Psoas muscle (tissue), 8 donors: ENCODE measurements around the gene PTK6. TPM values are rescaled to one million over a fixed set of nuclear protein-coding genes. Genes with fewer than 3 reads are reported as not detected.

Experiments
- ATAC-seq, 4 donors: fragments of 200-7000 bp; cut with Tn5 transposase; one replicate each; pipeline ENCODE4 v1.9.1; 2020; ENCODE audit warnings: moderate library complexity in 3 of 4, mild to moderate bottlenecking in 2 of 4
- DNase-seq, 2 donors: peaks; one replicate each; pipeline ENCODE4 v3.0.0-alpha.2; 2020
- H3K27ac ChIP-seq: fragments of 200-600 bp; one replicate; pipeline ENCODE4 v1.8.0; 2022
- H3K27me3 ChIP-seq, 3 donors: fragments of 200-600 bp in 1 of 3; one replicate each; pipeline versions ENCODE4 v1.6.1 to v1.8.0; 2013 to 2022; ENCODE audit warnings: low read length in 2 of 3, mild to moderate bottlenecking in 2 of 3, moderate library complexity in 1 of 3; ENCODE audit not compliant: insufficient read depth in 3 of 3
- H3K36me3 ChIP-seq, 2 donors: fragments of 200-600 bp in 1 of 2; one replicate each; pipeline versions ENCODE4 v1.6.1 to v1.8.0; 2013 to 2022; ENCODE audit warnings: low read depth in 1 of 2, mild to moderate bottlenecking in 1 of 2, moderate library complexity in 1 of 2; ENCODE audit not compliant: insufficient read depth in 1 of 2
- H3K4me1 ChIP-seq: fragments of 200-600 bp; one replicate; pipeline ENCODE4 v1.8.0; 2022
- H3K4me3 ChIP-seq: fragments of 200-600 bp; one replicate; pipeline ENCODE4 v1.8.0; 2022; ENCODE audit warnings: mild to moderate bottlenecking
- H3K9me3 ChIP-seq: fragments of 200-600 bp; one replicate; pipeline ENCODE4 v1.8.0; 2022
- WGBS, 3 donors: extraction: QIAGEN DNeasy Blood & Tissue Kit; methylation state at CpG; one replicate each; pipeline versions ENCODE4 v1.1.6 to v1.1.7; 2013; 5-methylcytosine and 5-hydroxymethylcytosine counted together
- intact Hi-C, 2 donors: fragments of 100-400 bp; cut with DNase I; formaldehyde crosslinking; loops; one replicate each; pipeline versions ENCODE4 v1.11.0 to v1.14.2; 2022
- polyA plus RNA-seq, 3 donors: library from polyadenylated mRNA; stranded (reverse); fragments of 200-250 nt; gene quantifications; one replicate each; pipeline ENCODE4 v1.2.3, GENCODE V29; 2013
- total RNA-seq, 4 donors: library from RNA; stranded (reverse); fragmentation: NEBNext Ultra II Directional in 2 of 4; extraction: Animal tissue kit (Norgen Biotek cat#: 25700) in 2 of 4; gene quantifications; one replicate each; pipeline versions ENCODE4 v1.2.1 to v1.2.4, GENCODE V29; 2021 to 2023
- TF ChIP-seq, protein P1 (sequence below): fragments of 200-600 bp; IDR thresholded peaks from one replicate; pipeline ENCODE4 v1.8.0; 2022; ENCODE audit warnings: antibody characterized with exemption
- donor health status: healthy with polysubstance abuse.
- donor health status: DM: no; HTN: no; CAD: no; lungs with moderate emphysema.
- donor health status: Bipolar disorder and iron deficiency.
- donor health status: healthy.
- donor health status: DM: yes; HTN: yes; CAD: no.
- donor health status: DM: no; HTN: no; CAD: no.
- donor health status: DM: no; HTN: no; CAD: no.
- donor health status: DM: yes; HTN: yes; CAD: no.

PTK6 gene
- total and polyA plus RNA-seq, 7 donors = 0.04 to 0.06 (median 0.04) TPM; not detected in 4

DNA sequence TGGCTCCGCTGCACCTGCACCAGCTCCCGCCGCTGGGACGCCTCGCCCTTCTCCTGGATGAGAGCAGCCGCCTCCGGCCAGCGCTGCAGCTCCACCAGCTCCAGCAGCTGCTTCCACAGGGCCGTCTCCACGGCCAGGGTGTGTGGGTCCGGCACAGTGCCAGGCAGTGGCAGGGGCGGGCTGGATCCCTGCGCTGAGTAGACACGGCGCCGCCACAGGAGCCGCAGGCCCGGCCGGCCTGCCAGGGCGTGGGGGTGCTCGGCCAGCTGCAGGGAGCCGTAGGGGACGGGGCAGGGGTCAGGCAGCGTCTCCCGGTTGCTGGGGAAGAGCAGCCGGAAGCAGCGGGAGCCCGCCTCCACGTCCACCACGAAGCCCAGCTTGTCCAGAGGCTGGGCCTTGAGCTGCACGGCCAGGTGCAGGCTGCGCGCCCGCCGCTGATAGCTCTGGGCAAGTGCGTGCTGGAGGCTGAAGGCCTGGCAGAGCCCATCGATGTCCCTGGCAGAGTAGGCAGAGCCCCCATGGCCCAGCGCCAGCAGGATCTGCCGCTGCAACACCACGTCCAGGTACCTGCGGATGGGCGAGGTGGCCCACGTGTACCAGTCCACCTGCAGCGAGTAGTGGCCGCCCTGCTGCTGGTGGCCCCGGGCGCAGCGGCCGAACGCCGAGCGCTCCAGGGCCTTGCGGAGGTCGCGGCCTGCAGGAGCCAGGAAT, 26.2 kb upstream of the PTK6 start:
- H3K9me3 ChIP-seq = no peaks in the 10 kb centered on the region
- TF ChIP-seq, protein P1, sequence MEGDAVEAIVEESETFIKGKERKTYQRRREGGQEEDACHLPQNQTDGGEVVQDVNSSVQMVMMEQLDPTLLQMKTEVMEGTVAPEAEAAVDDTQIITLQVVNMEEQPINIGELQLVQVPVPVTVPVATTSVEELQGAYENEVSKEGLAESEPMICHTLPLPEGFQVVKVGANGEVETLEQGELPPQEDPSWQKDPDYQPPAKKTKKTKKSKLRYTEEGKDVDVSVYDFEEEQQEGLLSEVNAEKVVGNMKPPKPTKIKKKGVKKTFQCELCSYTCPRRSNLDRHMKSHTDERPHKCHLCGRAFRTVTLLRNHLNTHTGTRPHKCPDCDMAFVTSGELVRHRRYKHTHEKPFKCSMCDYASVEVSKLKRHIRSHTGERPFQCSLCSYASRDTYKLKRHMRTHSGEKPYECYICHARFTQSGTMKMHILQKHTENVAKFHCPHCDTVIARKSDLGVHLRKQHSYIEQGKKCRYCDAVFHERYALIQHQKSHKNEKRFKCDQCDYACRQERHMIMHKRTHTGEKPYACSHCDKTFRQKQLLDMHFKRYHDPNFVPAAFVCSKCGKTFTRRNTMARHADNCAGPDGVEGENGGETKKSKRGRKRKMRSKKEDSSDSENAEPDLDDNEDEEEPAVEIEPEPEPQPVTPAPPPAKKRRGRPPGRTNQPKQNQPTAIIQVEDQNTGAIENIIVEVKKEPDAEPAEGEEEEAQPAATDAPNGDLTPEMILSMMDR = no peak
- no peak overlapping the region for H3K27ac ChIP-seq
- DNase-seq (no peak), ATAC-seq (no peak)
- peaks cover 0 to 18% of the 10 kb centered on the region in 2 donors for H3K36me3 ChIP-seq
- H3K4me3 ChIP-seq = no peak overlapping the region
- WGBS, 3 donors = 92 to 94% (median 93%) methylated on average over 43 to 55 of the region's 55 CpGs
- peaks cover 0 to 5% (median 0%) of the 10 kb centered on the region in 3 donors for H3K27me3 ChIP-seq
- no peaks in the 10 kb centered on the region for H3K4me1 ChIP-seq
- intact Hi-C loops = no loop called here

DNA sequence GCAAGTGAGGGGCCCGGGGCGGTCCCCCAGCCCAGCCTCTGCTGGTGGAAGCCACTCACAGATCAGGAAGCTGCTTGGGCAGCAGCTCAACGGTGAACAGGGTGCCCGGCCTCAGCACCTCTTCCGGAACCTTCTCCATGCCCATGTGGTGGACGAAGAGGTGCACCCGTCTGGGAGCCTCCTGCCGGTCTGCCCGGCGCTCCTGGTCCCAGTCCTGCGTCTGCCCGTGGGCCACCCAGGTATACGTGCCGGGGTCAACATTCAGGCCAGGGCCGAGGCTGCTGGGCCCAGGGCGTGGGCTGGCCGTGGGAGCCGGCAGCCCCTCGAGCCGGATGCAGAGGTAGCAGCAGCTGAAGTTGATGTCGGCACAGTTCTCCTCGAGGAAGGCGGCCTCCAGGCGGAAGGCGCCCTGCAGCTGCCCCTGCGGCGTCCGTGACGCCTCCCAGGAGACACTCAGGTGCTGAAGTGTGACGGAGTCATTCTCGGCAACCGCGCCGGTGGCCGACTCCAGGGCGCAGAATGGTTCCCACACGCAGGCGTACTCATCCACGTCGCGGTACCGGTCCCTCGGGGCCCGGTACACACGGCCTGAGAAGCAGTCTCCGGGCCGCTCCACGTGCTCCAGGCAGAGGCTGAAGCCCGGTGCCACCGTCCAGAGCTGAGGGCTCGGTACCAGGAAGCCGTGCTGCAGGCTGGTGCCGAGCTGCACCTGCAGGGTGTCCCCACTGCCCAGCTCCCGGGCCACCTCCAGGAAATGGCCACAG, 25.5 kb upstream of the PTK6 start:
- Histone ChIP-seq H3K4me3 (no peak overlapping the region), H3K36me3 (peaks cover 0 to 18% of the 10 kb centered on the region in 2 donors), H3K27ac (no peak overlapping the region), H3K27me3 (no peaks in the 10 kb centered on the region), H3K9me3 (no peaks in the 10 kb centered on the region), H3K4me1 (no peaks in the 10 kb centered on the region)
- DNase-seq (no peak), ATAC-seq (no peak)
- TF ChIP-seq, protein P1 = no peak
- intact Hi-C loops = no loop called here
- WGBS, 3 donors = 91 to 95% (median 92%) methylated on average over 46 to 54 of the region's 54 CpGs

DNA sequence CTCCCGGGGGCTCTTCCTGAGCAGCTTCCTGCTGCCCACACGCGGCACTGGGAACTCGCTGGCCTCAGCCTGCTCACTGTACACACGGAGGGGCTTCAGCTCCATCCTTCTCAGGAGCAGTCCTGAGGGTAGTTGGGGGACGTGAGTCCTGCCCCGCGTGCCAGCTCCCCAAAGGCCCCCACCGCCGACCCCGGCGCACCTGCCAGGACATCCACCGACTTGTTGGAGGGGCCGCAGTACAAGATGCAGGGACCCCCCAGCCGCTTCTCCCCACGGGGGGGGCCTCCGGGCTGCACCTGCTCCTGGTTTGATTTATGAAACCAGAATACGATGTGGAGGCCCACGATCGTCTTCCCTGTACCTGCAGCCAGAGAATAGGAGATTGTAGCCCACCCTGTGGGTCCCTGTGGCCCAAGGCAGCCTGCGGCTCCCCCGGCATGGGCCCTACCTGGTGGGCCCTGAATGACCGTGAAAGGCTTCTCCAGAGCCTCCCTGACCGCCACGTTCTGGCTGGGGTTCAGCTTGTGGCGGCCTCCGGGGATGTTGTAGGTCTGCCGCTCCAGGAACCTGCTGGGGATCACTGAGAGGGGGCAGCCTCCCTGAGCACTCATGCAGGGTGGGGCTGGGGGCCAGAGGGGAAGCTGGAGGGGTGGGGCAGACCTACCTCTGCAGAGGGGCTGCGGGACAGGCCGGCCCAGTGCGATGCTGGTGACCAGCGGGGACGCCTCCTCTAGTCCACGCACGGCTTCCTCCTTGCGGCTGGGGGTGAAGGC, 24.6 kb upstream of the PTK6 start:
- ATAC-seq (no peak), DNase-seq (no peak)
- no peaks in the 10 kb centered on the region for H3K9me3 ChIP-seq
- H3K27me3 ChIP-seq = no peaks in the 10 kb centered on the region
- TF ChIP-seq, protein P1 = no peak
- intact Hi-C loops = no loop called here
- no peak overlapping the region for H3K27ac ChIP-seq
- no peaks in the 10 kb centered on the region for H3K4me1 ChIP-seq
- no peak overlapping the region for H3K4me3 ChIP-seq
- peaks cover 0 to 18% of the 10 kb centered on the region in 2 donors for H3K36me3 ChIP-seq
- WGBS, 3 donors = 84 to 89% (median 85%) methylated on average over 32 to 36 of the region's 36 CpGs

DNA sequence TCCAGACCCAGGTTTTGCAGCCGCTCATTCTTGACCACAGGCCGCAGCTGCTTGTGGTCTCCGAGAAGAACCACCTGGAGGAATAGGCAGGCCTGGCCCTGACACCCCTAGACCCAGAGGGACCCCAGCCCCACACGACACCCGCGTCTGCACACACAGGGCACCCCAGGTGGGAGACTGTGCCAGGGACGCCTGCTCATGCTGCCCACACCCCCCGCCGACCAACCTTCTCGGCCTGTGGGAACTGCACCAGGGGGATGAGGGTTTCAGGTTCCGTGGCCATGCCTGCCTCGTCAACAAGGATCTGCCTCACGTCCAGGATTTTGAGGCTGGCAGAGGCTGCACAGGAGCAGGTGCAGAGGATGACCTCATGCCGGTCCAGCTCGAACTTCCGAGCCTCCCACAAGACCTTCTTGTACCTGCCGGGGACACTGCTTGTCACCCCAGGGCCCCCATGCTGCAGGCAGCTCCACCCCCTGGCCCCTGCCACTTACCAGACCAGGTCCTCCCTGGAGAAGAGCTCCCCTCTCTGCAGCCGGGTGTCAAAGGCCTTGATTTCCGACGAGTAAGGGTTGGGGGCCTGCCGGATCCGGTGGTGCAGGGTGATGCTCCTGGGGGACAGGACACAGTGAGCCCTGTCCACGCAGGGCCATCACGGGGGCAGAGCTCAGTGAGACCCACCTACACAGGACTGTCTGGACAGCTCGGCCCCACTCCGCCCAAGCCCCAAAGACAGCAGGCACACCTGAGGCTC, 23.9 kb upstream of the PTK6 start:
- intact Hi-C loops = no loop called here
- peaks cover 0 to 18% of the 10 kb centered on the region in 2 donors for H3K36me3 ChIP-seq
- 77 to 83% (median 82%) methylated on average over 26 of the region's 26 CpGs for WGBS, 3 donors

More for the DNA sequence above, 23.9 kb upstream of the PTK6 start:
- H3K27me3 ChIP-seq = peaks cover 0 to 4% (median 0%) of the 10 kb centered on the region in 3 donors
- no peak overlapping the region for H3K4me3 ChIP-seq
- ATAC-seq (no peak), DNase-seq (no peak)
- no peak overlapping the region for H3K27ac ChIP-seq
- no peaks in the 10 kb centered on the region for H3K4me1 ChIP-seq
- TF ChIP-seq, protein P1 = no peak
- H3K9me3 ChIP-seq = no peaks in the 10 kb centered on the region
